HG02759 (cell line): ENCODE data around the gene UBL3.
A peak's percentile ranks its signal among the peaks of the same experiment; 100 is the strongest.

Experiments
- ATAC-seq: cut with Tn5 transposase; IDR thresholded peaks from one replicate; pipeline ENCODE4 v1.9.1; 2021; ENCODE audit warnings: mild to moderate bottlenecking, moderate library complexity; ENCODE audit not compliant: unreplicated experiment

The UBL3 gene

GRCh38 chr13:29858231-29858630 is 7.8 kb upstream of the UBL3 start:
- ATAC-seq = no peak

- no peak for ATAC-seq
Measured at GRCh38 chr13:29857085-29857484, 6.7 kb upstream of the UBL3 start.

- ATAC-seq = no peak
Measured at GRCh38 chr13:29856426-29856825, 6.0 kb upstream of the UBL3 start.

GRCh38 chr13:29855784-29856183 is 5.4 kb upstream of the UBL3 start:
- no peak for ATAC-seq

DNA sequence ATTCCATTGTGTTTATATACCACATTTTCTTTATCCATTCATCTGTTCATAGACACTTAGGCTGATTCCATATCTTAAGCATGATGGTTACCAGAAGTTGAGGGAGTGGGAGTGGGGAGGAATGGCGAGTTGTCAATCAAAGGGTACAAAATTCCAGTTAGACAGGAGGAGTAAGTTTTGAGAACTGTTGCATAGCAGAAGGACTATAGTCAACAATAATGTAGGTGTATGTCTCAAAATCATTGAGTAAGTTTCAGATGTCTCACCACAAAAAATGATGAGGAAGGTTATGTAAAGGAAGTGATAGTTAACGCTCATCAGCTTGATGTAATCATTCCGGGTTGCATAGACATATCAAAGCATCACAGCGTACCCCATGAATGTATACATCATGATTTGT is 4.6 kb upstream of the UBL3 start:
- ATAC-seq = no peak

GRCh38 chr13:29853131-29853530 is 2.7 kb upstream of the UBL3 start:
- no peak for ATAC-seq

DNA sequence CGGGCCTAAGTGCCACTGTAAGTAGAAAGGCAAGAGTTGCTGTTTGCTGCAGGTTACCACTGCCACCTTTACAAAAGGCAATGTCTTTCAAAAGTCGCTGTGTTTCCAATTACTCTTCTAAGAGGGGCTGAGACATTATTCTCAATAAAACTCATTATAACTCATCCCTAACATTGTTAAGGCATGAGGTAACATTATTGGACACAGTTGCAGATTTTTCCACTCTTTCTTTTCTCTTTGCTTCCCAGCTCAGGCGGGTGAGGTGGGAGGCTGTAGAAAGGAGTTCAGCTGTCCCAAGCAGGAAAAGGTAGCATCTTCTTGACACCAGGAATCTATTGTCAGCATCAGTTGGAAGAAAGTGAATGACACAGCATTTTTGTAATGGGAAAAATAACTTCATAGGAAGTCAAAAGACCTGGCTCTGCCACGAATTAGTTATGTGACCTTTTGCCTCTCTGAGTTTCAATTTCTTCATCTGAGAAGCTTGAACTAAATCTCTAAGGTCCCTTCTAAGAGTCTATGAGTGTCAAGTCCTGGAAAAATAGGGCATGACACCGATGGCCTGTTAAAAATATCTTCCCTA is 2.1 kb upstream of the UBL3 start:
- ATAC-seq = no peak

- ATAC-seq = peak; percentile 34
Measured at GRCh38 chr13:29849731-29850212, 645 bp downstream of the UBL3 start.

GRCh38 chr13:29849071-29849631 is 1.3 kb downstream of the UBL3 start:
- ATAC-seq = no peak

DNA sequence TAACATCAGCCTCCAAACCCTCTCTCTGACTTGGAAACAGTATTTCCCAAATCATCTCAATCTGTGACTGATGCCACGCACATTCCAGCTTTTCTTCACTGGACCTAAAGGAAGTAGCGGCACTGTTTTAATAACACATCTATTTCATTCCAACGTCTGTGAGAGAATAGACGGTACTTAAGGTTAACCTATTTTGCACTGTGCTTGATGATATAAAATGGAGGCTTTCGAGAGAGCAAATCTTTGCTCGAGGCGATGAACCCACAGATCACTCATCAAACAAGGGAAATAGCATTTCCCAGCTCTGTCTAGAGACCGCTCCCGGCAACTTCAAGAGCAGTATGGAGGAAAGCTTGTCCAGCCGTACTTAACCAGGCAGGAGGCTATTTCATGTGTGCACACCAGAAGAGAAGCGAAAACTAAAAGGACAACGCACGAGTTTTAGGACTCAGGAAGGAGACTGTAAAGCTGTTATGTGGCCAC is 2.9 kb downstream of the UBL3 start:
- ATAC-seq = no peak

GRCh38 chr13:29846475-29847256 is 3.8 kb downstream of the UBL3 start:
- ATAC-seq = no peak

DNA sequence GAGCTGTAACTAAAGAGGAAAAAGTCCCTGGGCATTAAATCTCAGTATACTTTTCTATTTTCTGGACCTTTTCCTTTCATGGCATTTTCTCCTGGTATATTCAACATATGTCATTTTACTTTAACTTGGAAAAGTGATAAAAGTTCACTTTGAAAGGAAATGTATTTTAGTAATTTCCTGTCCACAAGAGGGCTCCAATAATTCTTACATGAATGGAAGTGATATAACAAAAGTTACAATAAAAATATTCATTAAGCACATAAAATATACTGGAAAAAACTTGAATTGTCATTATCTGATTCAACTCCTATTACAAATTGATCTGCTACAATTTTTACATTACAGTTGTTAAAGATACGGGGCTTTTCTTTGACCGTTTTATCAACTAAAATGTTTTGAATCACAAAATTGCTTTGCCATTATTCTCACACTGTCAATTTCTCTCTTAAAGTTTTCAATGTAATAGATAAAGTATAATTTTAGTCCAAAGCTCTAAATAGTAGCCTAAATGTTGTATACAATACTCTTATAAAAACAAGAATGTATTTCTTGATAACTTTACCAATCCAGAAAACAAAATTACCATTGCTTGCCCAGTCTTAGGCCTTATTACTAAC is 4.9 kb downstream of the UBL3 start:
- no peak for ATAC-seq

DNA sequence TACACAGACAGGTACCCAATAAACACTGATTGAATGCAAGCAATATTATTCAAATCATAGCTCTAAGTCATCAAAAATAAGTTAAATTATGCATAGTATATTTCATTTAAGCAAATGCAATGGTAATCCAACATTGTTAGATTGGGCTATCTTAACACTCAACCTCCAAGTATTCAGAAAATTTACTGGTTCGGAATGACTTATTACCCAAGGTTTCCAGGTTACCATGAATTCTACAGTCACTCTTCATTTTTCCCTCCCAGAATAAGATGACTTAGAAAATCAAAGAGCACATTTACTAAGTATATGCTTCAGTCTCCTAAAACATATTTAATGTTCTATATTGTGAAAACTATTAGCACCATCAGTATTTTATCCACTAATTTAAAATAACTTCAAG is 6.0 kb downstream of the UBL3 start:
- ATAC-seq = no peak

DNA sequence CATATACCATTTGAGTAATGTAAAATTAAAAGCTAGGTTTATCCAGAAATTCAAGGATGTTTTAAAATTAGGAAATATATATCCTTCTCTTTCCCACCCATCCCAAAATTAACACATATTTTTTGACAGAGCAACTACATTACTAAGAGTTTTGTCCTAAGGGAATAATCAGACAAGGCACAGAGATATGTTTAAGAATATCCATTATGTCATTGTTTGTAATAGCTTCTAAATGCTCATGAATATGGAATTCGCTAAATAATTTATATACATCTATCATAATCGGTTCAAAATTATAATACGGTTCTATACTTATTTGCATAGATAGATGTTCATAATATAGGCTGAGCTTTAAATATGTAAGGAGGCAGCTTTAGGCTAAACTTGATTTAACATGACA is 9.8 kb downstream of the UBL3 start:
- no peak for ATAC-seq

DNA sequence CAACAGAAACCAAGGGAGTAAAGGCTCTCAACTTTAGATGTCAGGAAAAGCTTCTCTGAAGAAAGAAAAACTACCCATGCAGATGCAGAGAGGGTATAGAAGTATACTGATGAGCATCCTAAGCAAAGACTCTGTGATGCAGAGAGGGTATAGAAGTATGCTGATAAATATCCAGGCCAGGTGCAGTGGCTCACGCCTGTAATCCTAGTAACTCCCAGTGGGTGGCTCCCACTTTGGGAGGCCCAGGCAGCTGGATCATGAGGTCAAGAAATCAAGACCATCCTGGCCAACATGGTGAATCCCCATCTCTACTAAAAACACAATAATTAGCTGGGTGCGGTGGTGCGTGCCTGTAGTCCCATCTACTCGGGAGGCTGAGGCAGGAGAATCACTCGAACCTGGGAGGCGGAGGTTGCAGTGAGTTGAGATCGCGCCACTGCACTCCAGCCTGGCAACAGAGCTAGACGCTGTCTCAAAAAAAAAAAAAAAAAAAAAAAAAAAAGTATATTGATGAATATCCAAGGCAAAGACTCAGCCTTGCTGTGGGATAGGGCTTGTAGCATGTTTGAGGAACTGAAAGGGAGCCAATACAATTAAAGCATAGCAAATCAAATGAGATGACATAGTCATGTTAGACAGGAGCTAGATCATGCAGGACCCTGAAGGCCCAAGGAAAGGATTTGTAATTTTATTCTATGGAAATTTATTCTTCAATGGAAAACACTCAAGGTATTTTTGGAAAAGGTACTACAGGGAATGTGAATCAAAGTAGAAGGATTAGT is 14.9 kb downstream of the UBL3 start:
- no peak for ATAC-seq

DNA sequence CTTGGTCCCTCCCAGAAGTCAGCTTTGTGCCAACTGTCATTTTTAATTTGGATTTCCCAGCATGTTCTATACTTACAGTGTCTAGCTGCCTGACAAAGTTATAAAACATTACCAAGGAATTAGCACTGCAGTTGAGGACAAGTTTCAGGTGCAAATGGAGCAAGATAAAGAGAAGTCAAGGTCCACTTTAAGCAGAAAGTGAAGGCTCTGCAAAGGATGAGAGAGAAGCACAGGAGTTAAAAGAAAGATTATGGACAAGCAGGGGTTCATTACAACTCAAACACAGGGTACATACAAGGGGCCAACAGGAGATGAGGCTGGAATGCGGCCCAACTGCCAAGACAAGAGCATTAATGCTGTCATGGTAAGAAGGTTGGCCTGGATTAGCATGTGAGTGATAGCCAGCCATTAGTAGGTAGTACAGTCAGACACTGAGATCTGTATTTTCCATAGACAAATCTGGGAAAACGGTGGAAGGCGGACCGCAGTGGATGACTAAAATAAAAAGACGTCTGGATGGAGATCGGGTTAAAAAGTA is 17.6 kb downstream of the UBL3 start:
- ATAC-seq = no peak

GRCh38 chr13:29830000-29830399 is 20.4 kb downstream of the UBL3 start:
- no peak for ATAC-seq

- ATAC-seq = no peak
Measured at GRCh38 chr13:29819143-29819542, 31.3 kb downstream of the UBL3 start.

- peak; percentile 99 for ATAC-seq
Measured at GRCh38 chr13:29817604-29818378, 32.6 kb downstream of the UBL3 start.

GRCh38 chr13:29816715-29817114 is 33.7 kb downstream of the UBL3 start:
- ATAC-seq = no peak
